Gastroesophageal sphincter (tissue), 4 donors: ENCODE data around the gene CCDC60. TPM values are rescaled to one million over a fixed set of nuclear protein-coding genes. Genes with fewer than 3 reads are reported as not detected.
A peak's percentile ranks its signal among the peaks of the same experiment; 100 is the strongest.

ENCODE experiments used
- ATAC-seq: fragments of 150-250 bp; one replicate; pipeline ENCODE4 v1.9.1; 2016; ENCODE audit warnings: mild to moderate bottlenecking, moderate library complexity
- H3K27ac ChIP-seq, 4 donors: fragments of 200-600 bp; sonication (generic) in 3 of 4; 1 replicate in 3 of 4; 2 replicates in 1 of 4; pipeline ENCODE4 v1.5.1; 2016 to 2019
- H3K27me3 ChIP-seq: fragments of 200-600 bp; sonication (generic); one replicate; pipeline ENCODE4 v1.5.1; 2019
- H3K36me3 ChIP-seq, 2 donors: fragments of 200-600 bp; sonication (generic); one replicate each; pipeline ENCODE4 v1.5.1; 2019; ENCODE audit warnings: control low read depth in 1 of 2
- H3K4me1 ChIP-seq, 3 donors: fragments of 200-600 bp; sonication (generic); 1 replicate in 2 of 3; 2 replicates in 1 of 3; pipeline ENCODE4 v1.5.1; 2016 to 2019; ENCODE audit warnings: control low read depth in 2 of 3
- H3K4me3 ChIP-seq, 2 donors: fragments of 200-600 bp; sonication (generic); one replicate each; pipeline ENCODE4 v1.5.1; 2019; ENCODE audit warnings: mild to moderate bottlenecking in 1 of 2, moderate library complexity in 1 of 2
- H3K9me3 ChIP-seq, 3 donors: fragments of 200-600 bp; sonication (generic); one replicate each; pipeline ENCODE4 v1.5.1; 2017 to 2019; ENCODE audit warnings: control low read depth in 2 of 3
- CTCF ChIP-seq, 4 experiments: fragments of 200-600 bp in 2 of 4; fragments of 450-650 bp in 2 of 4; sonication (generic) in 1 of 4; IDR thresholded peaks; one replicate each; pipeline ENCODE4 v1.5.1; 2017 to 2019; ENCODE audit warnings: antibody characterized with exemption in 4 of 4, mild to moderate bottlenecking in 2 of 4, moderate library complexity in 2 of 4
- EP300 ChIP-seq: sonication (generic); formaldehyde crosslinking; IDR thresholded peaks from one replicate; pipeline ENCODE4 v1.6.1; 2017; ENCODE audit warnings: antibody characterized with exemption, mild to moderate bottlenecking
- POLR2A ChIP-seq, 2 donors: fragments of 450-650 bp; IDR thresholded peaks; one replicate each; pipeline ENCODE4 v1.6.1; 2017; ENCODE audit warnings: antibody characterized with exemption in 2 of 2, mild to moderate bottlenecking in 2 of 2, moderate library complexity in 1 of 2
- POLR2AphosphoS5 ChIP-seq: sonication (generic); formaldehyde crosslinking; IDR thresholded peaks from one replicate; pipeline ENCODE4 v1.6.1; 2017; ENCODE audit warnings: antibody characterized with exemption
- WGBS, 2 donors: methylation state at CpG; one replicate each; pipeline ENCODE4 v1.1.5; 2018; ENCODE audit warnings: low coverage in 1 of 2; 5-methylcytosine and 5-hydroxymethylcytosine counted together
- total RNA-seq, 4 donors: library from RNA; depleted of rRNA; stranded (reverse); fragments of >200 nt; gene quantifications; one replicate each; pipeline ENCODE4 v1.1.0, GENCODE V29; 2016

CCDC60 gene
- total RNA-seq, 4 donors from 2014 or later: 0.40 TPM; not detected in 3

- no peak overlapping the region for H3K27ac ChIP-seq
- no peaks in the 10 kb centered on the region for H3K4me1 ChIP-seq
- no peak overlapping the region for H3K4me3 ChIP-seq
- peaks cover 32% of the 10 kb centered on the region for H3K27me3 ChIP-seq
- TF ChIP-seq POLR2A (IDR thresholded peaks at IDR 0.05) (no peak), CTCF (IDR thresholded peaks at IDR 0.05) (no peak), POLR2AphosphoS5 (no peak), EP300 (no peak)
- WGBS, 2 donors: 38% methylated on average over 8 of the region's 8 CpGs
- H3K36me3 ChIP-seq: no peaks in the 10 kb centered on the region
- ATAC-seq: no peak
- no peaks in the 10 kb centered on the region for H3K9me3 ChIP-seq
Measured at GRCh38 chr12:119512772-119513497, 178.4 kb downstream of the CCDC60 start.

DNA sequence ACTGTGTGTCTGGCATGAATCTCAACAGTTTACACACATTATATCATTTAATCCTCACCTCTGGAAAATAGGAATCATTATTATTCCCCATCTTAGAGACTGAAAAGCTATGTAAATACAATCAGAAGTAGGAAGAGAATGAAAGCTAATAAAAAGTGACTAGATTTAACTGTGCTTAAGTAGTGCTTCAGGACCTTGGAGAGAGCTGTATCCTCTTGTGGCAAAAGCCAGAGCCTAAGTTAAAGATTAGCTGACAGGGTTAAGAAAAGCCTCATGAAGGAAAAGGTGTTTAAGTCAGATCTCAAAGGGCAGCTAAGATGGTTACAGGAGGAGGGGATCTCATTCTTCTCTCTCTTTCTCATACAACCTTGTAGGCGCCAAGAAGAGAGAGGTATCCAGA lies 193.7 kb downstream of the CCDC60 start:
- Histone ChIP-seq H3K4me3 (no peak overlapping the region), H3K9me3 (no peaks in the 10 kb centered on the region), H3K27me3 (peaks cover 3% of the 10 kb centered on the region), H3K36me3 (no peaks in the 10 kb centered on the region), H3K4me1 (no peaks in the 10 kb centered on the region), H3K27ac (no peak overlapping the region)
- ATAC-seq: no peak
- 19 to 44% methylated on average over 1 of the region's 1 CpG for WGBS, 2 donors
- TF ChIP-seq POLR2A (IDR thresholded peaks at IDR 0.05) (no peak), EP300 (no peak), CTCF (IDR thresholded peaks at IDR 0.05) (no peak), POLR2AphosphoS5 (no peak)

GRCh38 chr12:119540476-119540875 lies 205.9 kb downstream of the CCDC60 start:
- no peaks in the 10 kb centered on the region for H3K36me3 ChIP-seq

DNA sequence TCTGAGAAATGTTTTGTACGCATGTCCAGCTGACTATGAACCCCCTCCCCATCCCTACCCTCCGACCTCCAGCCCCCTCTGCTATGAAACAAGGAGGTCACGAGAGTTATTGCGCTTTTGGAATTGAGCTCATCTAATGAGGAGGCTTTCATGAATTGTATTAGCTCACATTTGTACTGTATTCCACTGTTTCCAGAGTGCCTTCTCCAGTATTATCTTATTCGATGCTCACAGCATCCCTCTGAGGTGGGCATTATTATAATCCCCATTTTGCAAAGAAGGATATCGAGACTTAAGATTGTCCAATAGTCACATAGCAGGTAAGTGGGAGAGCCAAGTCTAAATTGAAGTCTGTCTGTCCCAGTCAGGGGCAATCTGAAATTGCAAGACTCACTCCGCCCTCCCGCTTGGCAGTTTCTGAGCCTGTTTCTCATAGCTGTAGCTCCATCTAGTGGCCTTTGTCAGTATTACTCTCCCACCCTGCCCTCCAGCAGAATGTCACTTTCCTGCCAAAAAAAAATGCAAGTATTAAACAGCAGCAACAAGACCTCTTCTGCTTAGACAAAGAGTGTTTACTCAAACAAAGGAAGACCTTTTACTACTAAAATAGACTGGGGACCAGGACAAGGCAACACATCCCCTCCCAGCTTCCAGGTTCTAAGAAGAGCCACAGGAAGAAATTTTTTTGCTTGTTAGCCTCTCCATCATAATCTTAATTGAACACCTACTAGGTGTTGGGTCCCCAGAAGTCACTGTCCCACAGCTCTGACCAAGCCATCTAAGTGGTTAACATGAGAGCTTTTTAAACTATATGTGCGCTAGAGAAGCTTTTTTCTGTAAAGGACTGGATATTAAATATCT lies 210.5 kb downstream of the CCDC60 start:
- ATAC-seq: no peak
- Histone ChIP-seq H3K9me3 (no peaks in the 10 kb centered on the region), H3K4me3 (no peak overlapping the region), H3K27me3 (peaks cover 37% of the 10 kb centered on the region), H3K27ac (no peak overlapping the region), H3K36me3 (no peaks in the 10 kb centered on the region), H3K4me1 (no peaks in the 10 kb centered on the region)
- WGBS, 2 donors: 38 to 48% methylated on average over 6 to 7 of the region's 9 CpGs
- peak; percentile 86 to 90 (median 88) for TF ChIP-seq CTCF (IDR thresholded peaks at IDR 0.05)
- no peak for TF ChIP-seq EP300

More at GRCh38 chr12:119540476-119540875, 205.9 kb downstream of the CCDC60 start:
- WGBS, 2 donors: no CpG with 5 or more reads among the region's 3 CpGs
- H3K27ac ChIP-seq: no peak overlapping the region
- ATAC-seq: no peak
- no peak overlapping the region for H3K4me3 ChIP-seq
- H3K4me1 ChIP-seq: no peaks in the 10 kb centered on the region
- TF ChIP-seq POLR2AphosphoS5 (no peak), POLR2A (IDR thresholded peaks at IDR 0.05) (no peak), CTCF (IDR thresholded peaks at IDR 0.05) (no peak), EP300 (no peak)
- H3K9me3 ChIP-seq: peaks cover 0 to 21% (median 0%) of the 10 kb centered on the region in 3 donors
- H3K27me3 ChIP-seq: peaks cover 39% of the 10 kb centered on the region

- H3K4me1 ChIP-seq: no peaks in the 10 kb centered on the region
- no peak for ATAC-seq
- peaks cover 30% of the 10 kb centered on the region for H3K27me3 ChIP-seq
Measured at GRCh38 chr12:119546340-119546739, 211.8 kb downstream of the CCDC60 start.

More at GRCh38 chr12:119546340-119546739, 211.8 kb downstream of the CCDC60 start:
- Histone ChIP-seq H3K27ac (no peak overlapping the region), H3K9me3 (no peaks in the 10 kb centered on the region), H3K4me3 (no peak overlapping the region), H3K36me3 (no peaks in the 10 kb centered on the region)
- no peak for TF ChIP-seq CTCF (IDR thresholded peaks at IDR 0.05)
- no peak for TF ChIP-seq POLR2AphosphoS5
- no peak for TF ChIP-seq POLR2A (IDR thresholded peaks at IDR 0.05)
- no peak for TF ChIP-seq EP300
